K562 (cell line): ENCODE results near the gene SUPT20HL2. TPM values are rescaled to one million over a fixed set of nuclear protein-coding genes. Genes with fewer than 3 reads are reported as not detected.

Experiments
- ATAC-seq: fragments of 200-7000 bp; cut with Tn5 transposase; 3 replicates; pipeline ENCODE4 v1.9.1; 2020; ENCODE audit warnings: moderate library complexity
- BruUV-seq: library from RNA; stranded (reverse); fragments of 400-500 nt; replicated peaks from 2 replicates; lab custom pipeline; 2021; lab: Mats Ljungman, UMichigan
- CTCF ChIA-PET: fragments of 300-600 bp; formaldehyde crosslinking; extraction: SDS; loops from one replicate; lab custom pipeline; 2021; ENCODE audit warnings: low intra/inter-chr PET ratio; lab: Yijun Ruan, JAX
- POLR2A ChIA-PET: fragments of 300-600, 350-650 bp; sonication (Branson Sonifier 250); formaldehyde crosslinking; extraction: SDS; loops from one replicate; lab custom pipeline; 2021; ENCODE audit warnings: antibody characterized with exemption, inconsistent platforms; lab: Yijun Ruan, JAX
- DNase-seq, 4 experiments: peaks; one replicate each; pipeline versions ENCODE4 v3.0.0 to v3.0.0-alpha.2; 2011 to 2018; ENCODE audit warnings: low spot score in 3 of 4, mixed read lengths in 3 of 4; ENCODE audit errors: extremely low read depth in 1 of 4
- FAIRE-seq: peaks from 2 replicates; lab custom pipeline; 2011; peaks lifted over from hg19 to GRCh38; lab: Jason Lieb, UNC
- H2AFZ ChIP-seq: 2 replicates; pipeline ENCODE4 v1.6.0; 2011; ENCODE audit warnings: low read depth, low read length, control low read depth, inconsistent platforms
- H3K27ac ChIP-seq: fragments of 200-600 bp; 3 replicates; pipeline ENCODE4 v1.8.0; 2011; ENCODE audit warnings: low read depth, mild to moderate bottlenecking, control low read depth, inconsistent platforms, low read length, moderate library complexity, mixed read lengths; ENCODE audit errors: extremely low read depth
- H3K27me3 ChIP-seq, 2 experiments: fragments of 300-600 bp in 1 of 2; 2 replicates in 1 of 2; 3 replicates in 1 of 2; pipeline versions ENCODE4 v1.6.0 to v1.8.0; 2011; ENCODE audit warnings: inconsistent platforms in 2 of 2, low read length in 2 of 2, mild to moderate bottlenecking in 1 of 2, mixed read lengths in 1 of 2, moderate library complexity in 1 of 2; ENCODE audit not compliant: control insufficient read depth in 2 of 2, insufficient read depth in 2 of 2
- H3K36me3 ChIP-seq: fragments of 300-600 bp; 3 replicates; pipeline ENCODE4 v1.8.0; 2011; ENCODE audit warnings: mild to moderate bottlenecking, low read length, inconsistent platforms; ENCODE audit not compliant: control insufficient read depth, insufficient read depth
- H3K4me1 ChIP-seq, 2 experiments: fragments of 200-600 bp in 1 of 2; replicated peaks in 1 of 2; 2 replicates in 1 of 2; 3 replicates in 1 of 2; pipeline versions ENCODE4 v1.5.1 to v1.8.0; 2011; ENCODE audit warnings: inconsistent platforms in 2 of 2, low read length in 2 of 2, mild to moderate bottlenecking in 1 of 2, mixed read lengths in 1 of 2, moderate library complexity in 1 of 2; ENCODE audit not compliant: control insufficient read depth in 2 of 2, insufficient read depth in 2 of 2
- H3K4me2 ChIP-seq: 2 replicates; pipeline ENCODE4 v1.6.1; 2011; ENCODE audit warnings: low read length, control low read depth, inconsistent platforms, mixed read lengths; ENCODE audit not compliant: insufficient read depth
- H3K4me3 ChIP-seq: fragments of 200-600 bp; sonication (generic), shearing (Covaris generic); 2 replicates; pipeline ENCODE4 v1.5.1; 2016; ENCODE audit warnings: control low read depth, inconsistent platforms
- H3K79me2 ChIP-seq: fragments of 200-600 bp; 3 replicates; pipeline ENCODE4 v1.8.0; 2011; ENCODE audit warnings: low read length, inconsistent platforms; ENCODE audit not compliant: control insufficient read depth, insufficient read depth
- H3K9ac ChIP-seq, 2 experiments: 2 replicates each; pipeline versions ENCODE4 v1.6.0 to v1.6.1; 2011; ENCODE audit warnings: low read depth in 2 of 2, low read length in 2 of 2, control low read depth in 1 of 2, inconsistent platforms in 1 of 2, mild to moderate bottlenecking in 1 of 2, mixed read lengths in 1 of 2; ENCODE audit not compliant: insufficient read depth in 1 of 2
- H3K9me1 ChIP-seq: one replicate; pipeline ENCODE4 v1.6.0; 2011; ENCODE audit warnings: inconsistent platforms, mild to moderate bottlenecking, low read length, moderate library complexity; ENCODE audit not compliant: control insufficient read depth, insufficient read depth
- H3K9me3 ChIP-seq: replicated peaks from 2 replicates; pipeline ENCODE4 v1.5.1; 2011; ENCODE audit warnings: low read depth, low read length, inconsistent platforms; ENCODE audit not compliant: control insufficient read depth, insufficient read depth
- H4K20me1 ChIP-seq: replicated peaks from 2 replicates; pipeline ENCODE4 v1.6.1; 2011; ENCODE audit warnings: low read length, inconsistent platforms, mixed read lengths; ENCODE audit not compliant: control insufficient read depth, insufficient read depth
- CBFB ChIP-seq: sonication (generic); formaldehyde crosslinking; IDR thresholded peaks from 2 replicates; pipeline ENCODE4 v1.4.0; 2020; ENCODE audit warnings: mild to moderate bottlenecking, missing genetic modification reagents
- EHMT2 ChIP-seq: fragments of 450-650 bp; IDR thresholded peaks from 2 replicates; pipeline ENCODE4 v1.6.1; 2018; ENCODE audit warnings: antibody characterized with exemption
- ELF1 ChIP-seq: fragments of 200-800 bp; sonication (Bioruptor generic); IDR thresholded peaks from 2 replicates; pipeline ENCODE4 v1.6.1; 2016; ENCODE audit warnings: missing genetic modification characterization, missing compliant biosample characterization
- POLR3A ChIP-seq: IDR thresholded peaks from 2 replicates; pipeline ENCODE4 v1.6.1; 2011; ENCODE audit warnings: borderline replicate concordance, mild to moderate bottlenecking, moderate library complexity; ENCODE audit not compliant: insufficient read length, insufficient read depth; ENCODE audit errors: extremely low read depth
- REST ChIP-seq, 2 experiments: fragments of 450-650 bp; formaldehyde crosslinking in 1 of 2; IDR thresholded peaks; 2 replicates each; pipeline versions ENCODE4 v1.4.0 to v1.6.1; 2014 to 2020; ENCODE audit warnings: mild to moderate bottlenecking in 2 of 2, borderline replicate concordance in 1 of 2, low read depth in 1 of 2
- WGBS: fragments of 100-300 bp; shearing (Covaris generic); methylation state at CpG from one replicate; pipeline ENCODE4 v1.1.6; 2016; ENCODE audit warnings: low coverage, mixed read lengths; ENCODE audit not compliant: insufficient coverage; ENCODE audit errors: missing lambda C conversion rate; 5-methylcytosine and 5-hydroxymethylcytosine counted together
- in situ Hi-C: fragments of 300-500 bp; cut with MboI; formaldehyde crosslinking; loops from 4 replicates; pipeline ENCODE4 v1.15.0; 2018; ENCODE audit warnings: inconsistent platforms, mixed read lengths
- intact Hi-C: fragments of 100-400 bp; cut with micrococcal nuclease; formaldehyde crosslinking; loops from 2 replicates; pipeline ENCODE4 v1.14.2; 2022
- polyA plus RNA-seq, 8 experiments: library from polyadenylated mRNA; depleted of rRNA in 4 of 8; stranded (reverse) in 5 of 8; unstranded in 3 of 8; fragments of >200 nt; fragmentation: Nextera tagmentation in 2 of 8; fragmentation: Illumina TruSeq in 1 of 8; extraction: Ambion mirVana in 2 of 8; extraction: Trizol in 1 of 8; gene quantifications; 2 replicates each; pipeline versions ENCODE4 v1.2.1 to v1.2.3, GENCODE V29; 2011 to 2014; ENCODE audit warnings: inconsistent platforms in 1 of 8, missing spikeins in 1 of 8
- total RNA-seq, 7 experiments: library from RNA; depleted of rRNA in 6 of 7; stranded (reverse); fragments of >200 nt in 6 of 7; fragmentation: Illumina TruSeq in 2 of 7; extraction: Trizol in 2 of 7; gene quantifications; 2 replicates each; pipeline versions ENCODE4 v1.2.1 to v1.2.3, GENCODE V29; 2011 to 2021; ENCODE audit warnings: low replicate concordance in 1 of 7

SUPT20HL2 gene
- total and polyA plus RNA-seq, 9 of the 15 experiments (the other 6 are each of a cell fraction or from before 2014, with no cell fraction given) = 0.04 TPM; not detected in 8

- no peaks in the 10 kb centered on the region for H4K20me1 ChIP-seq
- H3K9me1 ChIP-seq = no peaks in the 10 kb centered on the region
- peak; percentile 27; the same call in 1 of the 3 replicates for ATAC-seq
- no peak for FAIRE-seq
- DNase-seq = no peak
- intact Hi-C loops (no loop called here), in situ Hi-C loops (no loop called here)
- POLR2A ChIA-PET = no interaction called here
- H2AFZ ChIP-seq = no peak overlapping the region
- CTCF ChIA-PET = no interaction called here
- H3K4me2 ChIP-seq = no peak overlapping the region
- no peaks in the 10 kb centered on the region; a peak in 1 of 5 replicates for H3K27me3 ChIP-seq
- 0% methylated on average over 1 of the region's 4 CpGs for WGBS
- no peak overlapping the region for H3K9ac ChIP-seq
- no peaks in the 10 kb centered on the region for H3K36me3 ChIP-seq
- TF ChIP-seq EHMT2 (0 out of 2 replicates have a peak, but pooled peaks have one; percentile 18), REST (IDR thresholded peaks at IDR 0.05; ENCODE audit: borderline replicate concordance) (peak; percentile 86), REST (CRISPR knock-in tag; IDR thresholded peaks at IDR 0.05; ENCODE audit: low read depth) (no peak), CBFB (CRISPR knock-in tag) (no peak), POLR3A (no peak), ELF1 (tag) (no peak)
- H3K4me3 ChIP-seq = no peak overlapping the region
- H3K27ac ChIP-seq = no peak overlapping the region
- no peaks in the 10 kb centered on the region for H3K4me1 ChIP-seq
- BruUV-seq = no TSS peak
- no peaks in the 10 kb centered on the region for H3K79me2 ChIP-seq
- H3K9me3 ChIP-seq = no peaks in the 10 kb centered on the region
These were observed 36.3 kb upstream of the SUPT20HL2 start for GRCh38 chrX:24350217-24350616.
